Measurements from ENCODE around the gene DIAPH2.

- no peak for TF ChIP-seq CTCF (IDR thresholded peaks at IDR 0.05)
- no peak for TF ChIP-seq POLR2A (IDR thresholded peaks at IDR 0.05)
These were observed 599.9 kb downstream of the DIAPH2 start for GRCh38 chrX:97284531-97284930.
